ENCODE measurements around the gene ZSWIM4. TPM values are rescaled to one million over a fixed set of nuclear protein-coding genes. Genes with fewer than 3 reads are reported as not detected.

ZSWIM4 gene
- total RNA-seq, 1 donor from 2014 or later = 9.5 TPM

DNA sequence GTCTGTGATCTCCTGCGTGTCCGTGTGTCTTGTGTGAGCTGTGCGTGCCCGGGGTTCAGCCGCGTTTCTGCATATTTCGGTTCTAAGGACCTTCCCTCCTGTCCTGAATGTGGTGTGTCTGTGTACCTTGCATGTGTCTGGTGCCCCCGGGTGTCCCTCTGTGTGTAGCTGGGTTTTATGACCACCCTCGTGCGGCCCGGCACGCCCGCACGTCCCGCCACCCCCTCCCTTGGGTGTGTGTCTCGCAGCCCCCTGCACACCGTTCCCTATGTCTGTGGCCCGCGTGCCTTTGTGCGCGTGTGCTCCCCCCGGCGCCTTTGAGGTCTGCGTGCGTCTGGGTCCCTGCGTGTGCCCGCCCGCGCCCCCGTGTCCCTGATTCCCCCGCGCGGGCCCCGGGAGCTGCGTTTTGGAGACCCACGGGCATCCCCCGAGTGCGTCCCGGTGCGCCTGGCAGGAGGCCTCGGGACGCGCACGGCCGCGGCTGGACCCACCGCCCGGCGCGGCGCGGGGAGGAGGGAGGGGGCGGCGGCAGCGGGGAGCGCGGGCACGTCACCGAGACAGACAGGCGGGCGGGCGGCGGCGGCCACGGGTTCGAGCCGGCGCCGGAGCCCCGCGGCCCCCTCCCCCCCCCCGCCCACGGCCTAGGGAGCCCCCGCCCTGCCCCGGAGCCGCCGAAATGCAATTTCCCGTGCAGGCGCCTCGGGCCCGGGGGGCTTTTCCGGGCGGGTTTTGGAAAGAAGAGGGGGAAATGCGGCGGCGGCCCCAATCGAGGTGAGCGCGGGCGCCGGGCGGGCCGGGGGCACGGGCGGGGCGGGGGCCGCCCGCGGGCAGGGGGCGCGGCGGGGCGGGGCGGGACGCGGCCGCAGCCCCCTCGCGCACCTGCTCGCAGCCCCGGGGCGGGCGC is 69.7 kb downstream of the ZSWIM4 start:
- H3K36me3 Mint-ChIP-seq (ENCODE audit: low read depth) = no peaks in the 10 kb centered on the region
- no peak for DNase-seq (ENCODE audit: low spot score)

DNA sequence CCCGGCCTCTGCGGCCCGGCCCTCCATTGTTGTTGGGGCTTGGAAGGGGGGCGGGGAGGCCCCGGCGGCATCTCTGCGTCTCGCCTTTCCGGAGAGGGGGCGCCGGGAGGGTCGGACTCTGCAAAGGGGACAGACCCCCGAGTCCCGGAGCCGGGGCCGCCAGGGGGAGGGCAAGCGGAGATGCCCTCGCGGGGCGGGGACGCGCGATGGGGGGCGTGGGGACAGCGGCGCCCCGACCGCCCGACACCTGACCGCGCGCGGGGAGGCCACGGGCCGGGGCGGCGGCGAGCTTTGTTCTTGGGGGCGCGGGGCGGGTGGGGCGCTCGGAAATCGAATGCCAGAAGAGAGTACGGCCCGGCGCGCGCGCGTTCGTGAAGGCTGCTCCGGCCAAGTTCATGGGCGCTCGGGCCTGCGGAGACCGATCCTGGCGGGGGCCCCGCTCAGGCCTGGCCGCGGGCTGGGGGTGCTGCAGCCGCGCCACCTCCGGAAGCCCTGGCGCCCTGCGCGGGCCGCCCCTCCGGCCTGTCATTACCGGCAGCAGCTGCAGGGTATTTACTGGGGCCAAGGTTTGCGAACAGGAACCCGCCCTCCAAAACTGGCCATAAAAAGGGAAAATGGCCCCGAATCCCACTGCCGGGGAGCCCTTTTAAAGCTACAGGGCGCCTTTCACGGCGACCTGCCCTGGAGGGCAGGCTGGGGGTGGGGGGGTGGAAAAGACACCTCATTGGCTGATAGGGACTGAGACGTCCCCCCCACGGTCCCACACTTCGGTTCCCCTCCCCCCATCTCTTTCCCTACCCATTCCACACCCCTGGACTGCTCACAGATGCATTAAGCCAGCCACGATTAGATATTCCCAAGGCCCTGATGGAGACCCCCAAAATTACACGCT is 70.6 kb downstream of the ZSWIM4 start:
- TF ChIP-seq, protein P1, sequence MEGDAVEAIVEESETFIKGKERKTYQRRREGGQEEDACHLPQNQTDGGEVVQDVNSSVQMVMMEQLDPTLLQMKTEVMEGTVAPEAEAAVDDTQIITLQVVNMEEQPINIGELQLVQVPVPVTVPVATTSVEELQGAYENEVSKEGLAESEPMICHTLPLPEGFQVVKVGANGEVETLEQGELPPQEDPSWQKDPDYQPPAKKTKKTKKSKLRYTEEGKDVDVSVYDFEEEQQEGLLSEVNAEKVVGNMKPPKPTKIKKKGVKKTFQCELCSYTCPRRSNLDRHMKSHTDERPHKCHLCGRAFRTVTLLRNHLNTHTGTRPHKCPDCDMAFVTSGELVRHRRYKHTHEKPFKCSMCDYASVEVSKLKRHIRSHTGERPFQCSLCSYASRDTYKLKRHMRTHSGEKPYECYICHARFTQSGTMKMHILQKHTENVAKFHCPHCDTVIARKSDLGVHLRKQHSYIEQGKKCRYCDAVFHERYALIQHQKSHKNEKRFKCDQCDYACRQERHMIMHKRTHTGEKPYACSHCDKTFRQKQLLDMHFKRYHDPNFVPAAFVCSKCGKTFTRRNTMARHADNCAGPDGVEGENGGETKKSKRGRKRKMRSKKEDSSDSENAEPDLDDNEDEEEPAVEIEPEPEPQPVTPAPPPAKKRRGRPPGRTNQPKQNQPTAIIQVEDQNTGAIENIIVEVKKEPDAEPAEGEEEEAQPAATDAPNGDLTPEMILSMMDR (IDR thresholded peaks at IDR 0.05) = no peak
- peak overlapping the region; percentile 80 for H3K27ac Mint-ChIP-seq (ENCODE audit: unreplicated experiment)

More for the DNA sequence above, 69.7 kb downstream of the ZSWIM4 start:
- Mint-ChIP-seq H3K27ac (ENCODE audit: unreplicated experiment) (peak overlapping the region; percentile 83), H3K4me3 (ENCODE audit: unreplicated experiment) (peak overlapping the region; percentile 63), H3K9me3 (ENCODE audit: low read depth) (no peaks in the 10 kb centered on the region), H3K27me3 (ENCODE audit: low read depth) (no peaks in the 10 kb centered on the region), H3K4me1 (ENCODE audit: low read depth) (peaks cover 46% of the 10 kb centered on the region)
- TF ChIP-seq, protein P1 (IDR thresholded peaks at IDR 0.05) = no peak

DNA sequence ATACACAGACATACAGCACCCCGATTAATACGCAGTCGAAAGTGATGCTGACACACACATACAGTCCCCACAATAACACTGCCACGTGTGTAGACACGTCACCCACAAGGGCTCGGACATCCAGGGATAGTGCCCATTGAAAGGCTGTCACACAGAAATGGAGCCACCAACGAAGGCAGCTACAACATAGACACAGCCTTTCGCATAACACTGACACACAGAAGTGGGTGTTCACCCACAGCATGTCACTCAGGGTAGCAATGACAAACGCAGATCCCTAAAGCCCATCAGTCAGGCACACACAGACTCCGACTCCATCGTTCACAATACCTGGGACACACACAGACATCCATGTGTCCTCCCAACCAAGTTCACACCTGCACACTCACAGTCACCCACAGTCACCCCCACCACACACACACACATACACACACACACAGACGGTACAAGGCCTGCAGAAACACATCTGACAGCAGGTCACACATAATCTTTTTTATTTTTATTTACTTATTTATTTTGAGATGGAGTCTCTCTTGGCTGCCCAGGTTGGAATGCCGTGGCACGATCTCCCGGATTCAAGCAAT is 71.3 kb downstream of the ZSWIM4 start:
- Mint-ChIP-seq H3K27me3 (ENCODE audit: low read depth) (no peaks in the 10 kb centered on the region), H3K27ac (ENCODE audit: unreplicated experiment) (peak overlapping the region; percentile 80), H3K4me1 (ENCODE audit: low read depth) (peaks cover 37% of the 10 kb centered on the region), H3K9me3 (ENCODE audit: low read depth) (no peaks in the 10 kb centered on the region), H3K4me3 (ENCODE audit: unreplicated experiment) (peak overlapping the region; percentile 73), H3K36me3 (ENCODE audit: low read depth) (no peaks in the 10 kb centered on the region)
- TF ChIP-seq, protein P1 (IDR thresholded peaks at IDR 0.05) = no peak
- DNase-seq (ENCODE audit: low spot score) = no peak

More for the DNA sequence above, 70.6 kb downstream of the ZSWIM4 start:
- no peaks in the 10 kb centered on the region for H3K27me3 Mint-ChIP-seq (ENCODE audit: low read depth)
- DNase-seq (ENCODE audit: low spot score) = no peak
- no peaks in the 10 kb centered on the region for H3K9me3 Mint-ChIP-seq (ENCODE audit: low read depth)
- peak overlapping the region; percentile 73 for H3K4me3 Mint-ChIP-seq (ENCODE audit: unreplicated experiment)
- peaks cover 43% of the 10 kb centered on the region for H3K4me1 Mint-ChIP-seq (ENCODE audit: low read depth)
- H3K36me3 Mint-ChIP-seq (ENCODE audit: low read depth) = no peaks in the 10 kb centered on the region

DNA sequence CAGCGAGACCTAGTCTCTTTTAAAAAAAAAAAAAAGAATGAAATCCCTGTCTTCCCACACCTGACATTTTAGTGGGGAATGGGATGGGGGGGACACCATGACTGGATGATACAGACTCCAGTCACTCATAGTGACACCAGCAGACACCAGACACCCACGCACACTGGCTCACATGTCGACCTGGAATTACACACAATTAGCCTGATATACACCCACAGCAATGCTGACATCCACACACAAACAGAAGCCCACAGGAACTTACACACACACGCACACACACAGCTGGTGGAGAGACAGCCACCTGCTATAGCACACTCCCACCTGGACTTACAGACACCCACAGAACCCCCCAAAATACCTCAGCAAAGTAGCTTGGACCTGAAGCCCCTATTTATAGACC is 73.4 kb downstream of the ZSWIM4 start:
- no peaks in the 10 kb centered on the region for H3K27me3 Mint-ChIP-seq (ENCODE audit: low read depth)

More for the DNA sequence above, 73.4 kb downstream of the ZSWIM4 start:
- peaks cover 21% of the 10 kb centered on the region for H3K4me1 Mint-ChIP-seq (ENCODE audit: low read depth)
- TF ChIP-seq, protein P1 (IDR thresholded peaks at IDR 0.05) = no peak
- H3K27ac Mint-ChIP-seq (ENCODE audit: unreplicated experiment) = no peak overlapping the region
- H3K36me3 Mint-ChIP-seq (ENCODE audit: low read depth) = no peaks in the 10 kb centered on the region
- H3K9me3 Mint-ChIP-seq (ENCODE audit: low read depth) = no peaks in the 10 kb centered on the region
- DNase-seq (ENCODE audit: low spot score) = no peak
- H3K4me3 Mint-ChIP-seq (ENCODE audit: unreplicated experiment) = no peak overlapping the region
